GM10266 (cell line): Measurements from ENCODE around the gene MEGF8.
A peak's percentile ranks its signal among the peaks of the same experiment; 100 is the strongest.

Source experiments
- DNase-seq: peaks from one replicate; pipeline ENCODE4 v3.0.0; 2012; ENCODE audit errors: extremely low spot score
- CTCF ChIP-seq: IDR thresholded peaks from 2 replicates; pipeline ENCODE4 v1.5.1; 2012; ENCODE audit warnings: mild to moderate bottlenecking, low read depth; ENCODE audit not compliant: control insufficient read depth, insufficient read depth; ENCODE audit errors: missing control alignments

Gene MEGF8

DNA sequence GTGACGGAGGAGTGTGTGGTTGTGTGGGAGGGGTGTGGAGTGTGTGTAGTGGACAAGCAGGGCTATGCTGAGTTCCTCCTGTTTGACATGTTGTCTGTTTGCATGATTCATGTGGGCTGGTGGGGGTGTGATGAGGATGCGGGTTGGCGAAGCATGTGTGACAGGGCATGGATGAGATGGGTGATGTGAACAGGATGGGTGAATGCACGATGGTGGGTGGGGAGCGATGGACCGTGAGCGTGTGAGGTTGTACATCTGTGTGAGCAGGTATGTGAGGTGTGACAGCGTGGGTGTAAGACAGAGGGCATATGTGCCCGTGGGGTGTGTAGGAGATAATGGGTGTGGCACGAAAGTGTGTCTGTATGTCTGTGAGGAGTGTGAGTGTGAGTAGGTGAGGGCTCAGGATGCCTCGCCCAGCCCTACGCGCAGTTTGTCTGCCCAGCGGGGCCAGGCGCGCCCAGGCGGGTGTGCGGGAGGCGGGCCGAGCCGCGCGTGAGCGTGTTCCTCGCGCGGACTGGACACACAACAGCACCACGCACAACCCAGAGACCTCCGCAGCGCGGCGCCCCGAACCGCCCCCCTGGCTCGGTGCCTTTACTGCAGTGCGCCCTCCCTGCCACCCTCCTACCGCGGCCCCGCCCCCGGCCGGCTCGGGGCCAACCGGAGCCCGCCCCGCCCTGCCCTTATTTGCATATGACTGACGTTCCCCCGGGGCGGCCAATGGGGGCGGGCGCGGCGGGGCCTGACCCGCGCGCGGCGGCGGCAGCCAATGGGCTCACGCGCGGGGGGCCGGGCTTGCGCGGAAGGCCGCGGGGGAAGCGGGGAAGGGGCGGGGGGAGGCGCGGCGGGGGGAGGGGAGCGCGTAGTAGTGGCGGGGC, 42.0 kb upstream of the MEGF8 start:
- DNase-seq: peak; percentile 99

GRCh38 chr19:42284066-42284501, 41.4 kb upstream of the MEGF8 start:
- DNase-seq: peak; percentile 97
- TF ChIP-seq CTCF: no peak

More for the DNA sequence above, 42.0 kb upstream of the MEGF8 start:
- no peak for TF ChIP-seq CTCF

DNA sequence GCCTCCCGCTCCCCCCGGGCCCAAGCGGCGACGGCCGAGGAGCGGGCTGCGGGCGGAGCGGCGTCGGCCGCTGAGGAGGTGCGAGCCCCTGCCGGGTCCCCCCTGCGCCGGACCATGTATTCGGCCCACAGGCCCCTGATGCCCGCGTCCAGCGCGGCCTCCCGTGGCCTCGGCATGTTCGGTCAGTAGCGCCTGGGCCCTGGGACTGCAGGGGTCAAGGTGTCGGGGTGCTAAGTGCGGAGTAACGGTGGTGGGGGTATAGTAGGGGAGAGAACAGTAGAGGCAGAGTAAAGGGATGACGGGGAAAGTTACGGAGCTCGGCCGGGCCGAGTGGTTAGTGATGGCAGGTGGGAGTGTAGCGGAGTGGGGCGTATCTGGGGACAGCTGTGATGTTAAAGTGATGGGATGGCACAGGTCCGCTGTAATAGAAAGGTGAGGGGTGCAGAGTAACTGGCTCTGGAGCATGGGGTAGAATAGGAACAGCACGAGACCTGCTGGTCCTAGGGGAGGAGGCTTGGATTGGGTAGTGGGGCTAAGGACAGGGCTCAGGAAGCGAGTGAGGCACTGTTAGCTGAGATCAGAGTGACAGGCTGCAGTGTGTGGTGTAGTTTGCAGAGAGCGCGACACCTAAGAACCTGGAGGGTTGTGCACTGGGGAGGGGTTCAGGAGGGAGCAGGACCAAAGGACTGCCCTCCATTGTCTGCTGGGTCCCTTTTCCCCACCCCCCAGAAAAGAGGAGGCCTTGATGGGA, 40.7 kb upstream of the MEGF8 start:
- DNase-seq: no peak
- TF ChIP-seq CTCF: no peak

DNA sequence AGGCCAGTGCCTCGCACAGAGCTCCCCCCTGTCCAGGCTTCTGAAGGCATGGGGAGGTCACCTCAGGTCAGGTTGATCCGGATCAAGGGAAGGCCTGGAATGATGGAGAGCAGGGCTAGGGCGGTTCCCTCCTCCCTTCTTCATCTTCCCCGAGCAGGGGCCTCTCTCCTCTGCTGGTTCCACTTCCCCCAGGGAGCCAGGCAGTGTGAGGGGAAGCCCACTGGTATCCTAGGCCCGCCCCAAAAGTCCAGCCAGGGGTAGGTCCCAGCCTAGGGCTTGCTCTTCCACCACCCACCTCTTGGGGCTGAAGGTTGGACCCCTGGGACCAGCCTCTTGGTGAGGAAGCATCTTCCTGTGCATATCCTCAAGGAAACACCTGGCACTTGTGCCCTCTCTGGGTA, 39.9 kb upstream of the MEGF8 start:
- TF ChIP-seq CTCF: no peak
- DNase-seq: no peak

DNA sequence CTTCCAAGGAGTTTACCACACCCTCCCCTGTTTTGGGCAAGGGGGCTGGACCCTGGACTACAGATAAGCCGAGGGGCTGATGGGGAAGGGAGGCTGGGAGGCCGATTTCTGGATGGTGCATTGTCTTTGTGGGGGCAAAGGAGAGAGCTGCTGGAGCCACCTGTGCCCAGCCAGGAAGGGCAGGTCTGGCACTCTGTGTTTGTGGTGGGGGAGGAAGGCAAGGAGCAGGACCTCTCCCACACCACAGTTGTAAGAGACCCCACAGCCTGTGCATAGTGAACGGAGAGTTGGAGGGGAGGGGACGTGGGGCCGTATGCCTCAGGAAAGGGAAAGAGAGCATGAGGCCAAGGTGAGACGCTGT, 39.5 kb upstream of the MEGF8 start:
- DNase-seq: no peak
- TF ChIP-seq CTCF: no peak

GRCh38 chr19:42286349-42287016, 39.0 kb upstream of the MEGF8 start:
- no peak for DNase-seq

More at GRCh38 chr19:42286349-42287016, 39.0 kb upstream of the MEGF8 start:
- TF ChIP-seq CTCF: no peak
